GM21786 (cell line): ENCODE results near the gene HRH1.
"Not testable (repeated sequence)": the region's sequence is repeated elsewhere in the genome, so short reads cannot be mapped to it uniquely, and the experiment has no call there.

Source experiments
- ATAC-seq: cut with Tn5 transposase; IDR thresholded peaks from one replicate; pipeline ENCODE4 v1.9.1; 2021; ENCODE audit not compliant: unreplicated experiment

Gene HRH1

DNA sequence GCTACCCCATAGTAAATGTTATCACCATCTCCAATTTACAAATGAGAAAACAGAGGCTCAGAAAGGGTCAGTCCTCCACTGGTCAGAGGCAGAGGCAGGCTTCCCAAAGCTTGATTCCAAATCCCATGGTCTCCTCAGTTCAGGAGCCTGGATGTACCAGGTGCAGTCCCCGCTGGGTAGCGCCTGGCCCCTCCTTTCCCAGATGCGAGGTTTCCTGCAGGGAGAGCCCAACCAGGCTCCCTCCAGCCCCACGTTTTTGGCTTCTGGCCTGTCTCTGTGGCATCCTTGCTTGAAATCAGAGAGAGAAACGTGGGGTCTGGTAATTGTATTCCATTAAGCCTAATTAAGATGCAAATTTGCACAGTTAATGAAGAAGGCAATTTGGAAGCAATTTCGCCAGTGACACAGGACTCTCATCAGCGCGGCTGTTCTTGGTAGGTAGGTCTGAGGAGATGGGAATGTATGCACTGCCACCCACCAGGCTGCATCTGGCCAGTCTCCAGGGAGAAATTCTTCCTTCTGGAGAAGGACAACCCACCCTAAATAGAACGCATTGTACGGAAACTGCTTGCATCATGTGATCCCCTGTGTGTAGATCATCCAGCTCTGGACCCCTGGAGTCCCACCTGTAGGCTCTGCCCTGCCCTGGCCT lies 50.5 kb downstream of the HRH1 start:
- no peak for ATAC-seq

DNA sequence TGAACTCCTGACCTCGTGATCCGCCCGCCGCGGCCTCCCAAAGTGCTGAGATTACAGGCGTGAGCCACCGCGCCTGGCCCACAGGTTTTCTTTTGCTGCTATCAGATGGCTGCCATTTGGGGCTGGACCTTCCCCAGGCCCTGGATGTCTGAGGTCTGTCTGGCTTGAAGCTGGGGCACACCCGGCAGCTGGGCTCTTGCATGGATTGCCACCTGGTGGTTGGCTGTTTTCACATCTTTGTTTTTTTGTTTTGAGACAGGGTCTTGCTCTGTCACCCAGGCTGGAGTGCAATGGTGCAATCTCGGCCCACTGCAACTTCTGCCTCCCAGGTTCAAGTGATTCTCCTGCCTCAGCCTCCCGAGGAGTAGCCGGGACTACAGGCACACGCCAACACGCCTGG lies 51.6 kb downstream of the HRH1 start:
- not testable (repeated sequence) for ATAC-seq

DNA sequence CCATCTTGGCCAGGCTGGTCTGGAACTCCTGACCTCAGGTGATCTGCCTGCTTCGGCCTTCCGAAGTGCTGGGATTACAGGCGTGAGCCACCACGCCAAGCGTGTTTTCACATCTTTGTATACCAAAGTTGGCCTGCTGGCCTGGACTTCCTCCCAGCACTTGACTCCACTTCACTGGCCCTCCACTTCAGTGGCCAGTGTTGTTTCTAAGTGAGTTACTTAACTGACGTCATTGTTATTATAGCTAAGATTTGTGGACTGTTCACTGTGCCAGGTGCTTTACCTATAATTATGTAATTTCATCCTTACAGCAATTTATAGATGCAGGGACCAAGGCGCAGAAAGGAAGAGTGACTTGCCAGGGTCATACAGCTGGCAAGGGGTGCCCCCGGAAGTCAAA lies 52.0 kb downstream of the HRH1 start:
- no peak for ATAC-seq

DNA sequence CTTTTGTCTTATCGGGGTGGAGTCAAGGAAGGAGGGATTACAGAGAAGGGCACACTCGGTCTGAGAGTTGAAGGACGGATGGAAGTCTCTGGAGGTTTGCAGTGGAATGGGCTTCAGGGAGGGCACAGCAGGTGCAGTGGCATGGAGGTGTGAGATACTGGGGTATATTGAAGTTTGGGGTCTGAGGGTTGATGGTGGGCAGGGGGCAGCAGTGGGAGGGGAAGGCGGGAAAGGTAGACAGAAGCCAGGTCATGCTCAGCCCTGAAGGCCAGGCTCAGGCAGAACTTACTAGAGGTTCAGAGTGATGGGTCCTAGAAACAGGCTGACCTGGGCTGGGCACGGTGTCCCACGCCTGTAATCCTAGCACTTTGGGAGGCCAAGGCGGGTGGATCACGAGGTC lies 52.7 kb downstream of the HRH1 start:
- no peak for ATAC-seq

DNA sequence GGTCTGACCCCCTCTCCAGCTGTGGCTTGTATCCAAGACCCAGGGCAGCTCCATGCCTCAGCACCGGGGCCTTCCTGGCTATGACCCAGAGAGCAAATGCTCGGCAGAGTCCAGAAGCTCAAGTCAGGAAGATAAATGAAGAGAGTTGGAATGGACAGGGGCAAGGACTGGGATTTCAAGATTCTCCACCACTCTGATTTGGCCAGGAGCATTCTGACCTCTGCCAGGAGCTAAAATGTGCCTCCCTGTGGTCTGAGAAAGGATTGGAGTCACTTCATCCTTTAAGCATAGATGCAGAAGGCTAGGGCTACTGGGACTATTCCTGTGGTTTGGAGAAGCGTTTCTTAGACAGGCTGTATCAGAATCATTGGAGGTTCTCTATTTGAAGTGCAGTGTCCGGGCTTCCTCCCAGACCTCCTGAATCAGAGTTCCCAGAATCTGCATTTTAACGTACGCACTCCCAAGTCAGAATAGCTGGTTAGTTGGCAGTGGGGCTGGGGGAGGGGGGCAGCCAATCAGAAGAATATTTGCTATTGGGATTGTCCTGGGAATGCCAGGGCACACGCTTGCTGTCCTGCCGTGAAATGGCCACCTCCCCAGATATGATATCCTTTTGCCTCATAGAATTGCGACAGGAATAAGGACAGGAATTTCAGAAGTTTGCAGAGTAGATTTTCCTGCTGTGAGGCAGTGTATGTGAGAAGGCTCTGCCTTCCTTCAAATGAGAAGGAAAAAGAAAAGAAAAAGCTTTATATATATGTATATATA lies 57.4 kb downstream of the HRH1 start:
- ATAC-seq = no peak

DNA sequence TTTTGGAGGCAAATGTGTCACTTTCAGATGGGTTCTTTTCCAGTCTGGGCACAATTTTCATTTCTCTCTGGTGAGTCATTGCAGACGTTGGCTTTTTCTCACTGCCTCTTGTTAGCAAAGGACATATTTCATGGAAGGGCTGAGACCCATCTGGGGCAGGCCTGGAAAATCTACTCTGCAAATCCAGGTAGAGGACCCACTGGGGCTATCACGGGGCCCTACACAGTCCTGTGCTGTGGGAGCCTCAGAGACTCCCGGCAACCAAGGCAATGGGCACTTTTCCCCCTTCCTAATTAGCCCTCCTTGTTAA lies 58.0 kb downstream of the HRH1 start:
- ATAC-seq = no peak

DNA sequence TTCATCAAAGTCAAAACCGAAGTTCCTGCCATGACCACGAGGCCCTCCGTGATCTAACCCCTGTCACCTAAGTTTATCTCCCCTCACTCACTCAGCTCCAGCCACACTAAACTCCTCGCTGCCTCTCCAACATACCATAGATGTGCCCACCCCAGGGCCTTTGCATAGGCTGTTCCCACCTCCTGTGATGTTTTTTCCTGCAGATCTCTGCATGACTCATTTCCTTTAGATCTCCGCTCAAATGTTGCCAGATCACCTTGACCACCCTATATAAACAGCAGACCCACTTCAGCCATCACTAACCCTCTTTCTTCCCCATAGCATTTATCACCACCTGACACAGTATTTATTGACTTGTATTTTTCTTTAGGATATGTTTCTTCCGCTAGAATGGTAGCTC lies 58.5 kb downstream of the HRH1 start:
- no peak for ATAC-seq

DNA sequence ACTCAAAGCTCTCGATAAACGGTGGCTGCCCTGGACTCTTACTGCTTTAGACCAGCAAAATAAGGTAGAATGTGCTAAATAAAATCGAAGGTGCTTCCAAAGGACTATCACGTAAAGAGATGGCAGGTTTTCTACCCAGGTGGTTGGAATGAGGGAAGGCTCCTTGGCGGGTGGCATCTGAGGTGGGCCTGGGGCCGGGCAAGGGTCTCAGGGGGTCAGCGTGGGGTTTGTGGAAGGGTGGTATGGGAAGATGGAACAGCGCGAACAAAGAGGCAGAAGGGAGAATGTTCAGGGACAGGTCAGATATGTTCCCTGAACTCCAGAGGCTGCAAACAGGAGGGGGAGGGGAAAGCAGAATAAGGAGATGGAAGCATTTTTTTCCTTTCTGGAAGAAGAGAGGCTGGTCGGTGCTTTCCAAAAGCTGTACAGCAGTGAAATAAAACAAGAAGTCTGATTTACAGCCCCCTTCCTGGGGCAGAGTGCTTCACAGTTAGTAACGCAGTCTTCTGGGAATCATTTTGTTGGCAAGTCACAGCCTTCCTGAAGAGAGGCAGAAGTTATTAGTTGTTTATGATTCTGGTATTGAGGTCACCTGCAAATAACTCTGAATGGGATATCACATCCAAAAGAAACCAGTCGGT lies 59.6 kb downstream of the HRH1 start:
- no peak for ATAC-seq

DNA sequence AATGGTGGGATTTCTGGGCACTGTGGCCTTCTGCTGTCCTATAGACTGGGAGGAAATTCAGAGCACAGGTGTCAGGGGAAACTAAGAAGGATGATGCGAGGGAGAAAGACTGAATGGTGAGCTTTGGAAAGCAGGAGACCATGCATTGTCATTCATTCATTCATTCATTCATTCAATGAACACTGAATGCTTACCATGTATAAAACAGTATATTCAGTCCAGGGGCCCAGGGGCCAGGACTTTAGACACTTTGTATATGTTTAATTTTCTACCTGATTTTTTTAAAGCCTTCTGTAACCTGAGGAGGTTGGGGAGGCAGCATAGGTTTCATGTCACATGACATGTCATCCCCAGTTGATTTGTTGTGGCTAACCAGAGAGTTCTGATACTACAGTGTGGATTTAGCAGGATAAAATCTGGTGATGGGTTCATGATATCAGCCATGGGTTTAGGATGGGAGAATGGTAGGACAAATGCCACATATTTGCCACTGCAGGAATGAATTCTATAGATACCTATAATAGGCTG lies 60.2 kb downstream of the HRH1 start:
- no peak for ATAC-seq

DNA sequence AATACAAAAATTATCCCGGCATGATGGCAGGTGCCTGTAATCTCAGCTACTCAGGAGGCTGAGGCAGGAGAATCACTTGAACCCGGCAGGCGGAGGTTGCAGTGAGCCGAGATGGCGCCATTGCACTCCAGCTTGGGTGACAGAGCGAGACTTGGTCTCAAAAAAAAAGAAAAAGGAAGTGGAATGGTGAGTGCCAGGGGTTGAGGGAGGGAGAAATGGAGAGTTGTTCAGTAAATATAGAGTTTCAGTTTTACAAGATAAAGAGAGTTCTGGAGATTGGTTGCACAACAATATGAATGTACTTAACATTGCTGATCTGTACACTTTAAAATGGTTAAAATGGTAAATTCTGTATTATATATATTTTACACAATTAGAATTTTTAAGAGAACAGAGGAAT lies 63.1 kb downstream of the HRH1 start:
- not testable (repeated sequence) for ATAC-seq

DNA sequence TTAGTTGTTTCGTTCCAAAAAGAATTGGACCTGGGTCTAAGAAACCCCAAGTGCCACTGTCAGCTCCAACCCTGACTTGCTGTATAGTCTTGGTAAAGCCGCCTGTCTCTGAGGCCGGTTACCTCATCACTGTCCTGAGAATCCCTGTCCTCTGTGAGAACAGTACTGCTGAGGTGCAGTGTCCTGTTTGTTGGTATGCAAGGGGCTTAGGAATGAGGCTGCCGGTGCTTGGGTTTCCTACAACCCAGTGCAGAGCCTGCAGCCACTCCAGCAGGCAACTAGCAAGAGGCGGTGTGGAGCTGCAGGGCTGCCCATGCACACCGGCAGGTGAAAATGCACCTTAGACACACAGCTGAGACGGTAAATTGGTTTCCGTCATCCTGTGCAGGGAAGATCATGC lies 65.9 kb downstream of the HRH1 start:
- no peak for ATAC-seq

DNA sequence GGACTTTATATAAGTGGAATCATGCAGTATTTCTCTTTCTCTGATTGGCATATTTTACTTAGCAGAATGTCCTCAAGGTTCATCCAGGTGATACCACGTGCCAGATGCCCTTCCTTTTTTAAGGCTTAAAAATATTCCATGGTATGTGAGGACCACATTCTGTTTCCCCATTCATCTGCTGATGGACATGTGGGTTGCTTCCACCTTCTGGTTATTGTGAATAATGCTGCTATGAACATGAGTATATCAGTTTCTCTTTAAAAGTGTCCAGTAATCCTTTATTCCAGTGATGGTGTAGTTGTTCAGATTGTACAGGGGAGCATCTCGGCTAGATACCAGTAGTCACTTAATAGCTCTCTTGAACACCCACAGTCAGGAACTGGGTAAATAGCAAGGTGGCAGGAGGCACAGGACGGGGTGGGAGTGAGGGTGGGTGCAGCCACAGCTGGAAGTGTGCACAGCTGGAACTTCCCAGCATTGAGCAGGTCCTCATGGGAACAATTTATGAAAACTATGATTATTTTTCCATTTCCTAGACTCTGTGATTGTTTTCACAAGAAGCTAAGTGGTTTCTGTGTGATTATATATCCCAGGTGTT lies 67.6 kb downstream of the HRH1 start:
- no peak for ATAC-seq

DNA sequence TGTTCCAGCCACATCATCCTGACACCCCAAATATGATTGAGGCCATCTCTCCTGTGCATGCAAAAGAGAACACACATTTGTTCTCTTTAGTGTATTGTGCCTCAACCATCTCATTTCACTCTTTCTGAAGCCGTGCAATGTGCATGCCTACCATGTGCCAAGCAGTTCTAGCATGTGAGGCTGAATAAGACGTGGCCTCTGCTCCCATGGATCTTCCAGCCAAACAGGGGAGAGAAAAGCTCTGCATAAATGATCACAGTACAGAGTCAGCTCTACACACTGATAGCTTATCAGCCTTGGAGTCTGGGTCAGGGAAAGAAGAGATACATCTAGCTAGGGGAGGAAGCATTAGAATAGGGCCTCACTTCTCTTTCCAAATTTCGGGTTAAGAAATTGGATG lies 69.7 kb downstream of the HRH1 start:
- no peak for ATAC-seq

DNA sequence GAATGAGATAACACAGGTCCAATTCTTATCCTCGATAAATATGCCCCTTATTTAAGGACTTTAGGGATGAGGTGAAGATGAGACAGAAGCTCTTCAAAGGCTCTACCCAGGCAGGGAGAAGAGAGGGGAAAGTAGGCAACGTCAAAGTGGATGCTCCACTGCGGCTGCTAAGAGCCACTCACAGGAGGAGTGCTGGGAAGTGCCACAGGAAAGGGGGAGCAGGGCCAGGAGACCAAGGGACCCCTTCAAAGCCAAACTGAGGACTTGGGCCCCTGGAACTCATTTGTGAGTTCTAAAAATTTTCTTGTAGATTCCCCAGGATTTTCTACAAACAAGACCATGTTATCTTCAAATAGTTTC lies 70.6 kb downstream of the HRH1 start:
- ATAC-seq = no peak

DNA sequence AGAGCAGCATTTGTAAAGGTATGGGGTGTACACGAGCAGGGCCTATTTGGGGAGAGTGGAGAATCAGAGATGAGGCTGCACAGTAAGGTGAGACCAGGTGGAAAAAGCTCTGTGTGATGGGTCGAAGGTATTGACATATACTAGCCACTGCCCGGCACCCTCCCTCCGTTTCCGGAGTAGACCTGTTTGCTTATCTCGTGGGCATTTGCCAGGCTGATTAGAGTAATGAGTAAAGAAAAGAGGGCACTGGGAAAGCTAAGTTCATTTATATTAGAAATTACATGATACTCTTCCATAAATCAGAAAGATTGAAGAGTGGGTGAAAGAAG lies 71.7 kb downstream of the HRH1 start:
- no peak for ATAC-seq

DNA sequence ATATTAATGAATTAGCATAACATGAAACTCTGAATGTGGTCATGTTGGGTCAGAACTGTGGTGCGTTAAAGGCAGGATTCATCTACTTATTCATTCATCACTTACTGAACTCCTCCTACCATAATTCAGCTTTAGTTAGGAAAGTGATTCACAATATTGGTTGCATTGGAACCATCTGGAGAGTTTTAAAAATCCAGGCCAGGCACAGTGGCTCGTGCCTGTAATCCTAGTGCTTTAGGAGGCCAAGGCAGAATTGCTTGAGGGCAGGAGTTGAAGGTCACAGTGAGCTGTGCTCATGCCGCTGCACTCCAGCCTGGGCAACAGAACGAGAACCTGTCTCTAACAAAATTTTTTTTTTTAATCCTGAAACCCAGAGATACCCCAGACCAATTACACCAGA lies 73.7 kb downstream of the HRH1 start:
- no peak for ATAC-seq

DNA sequence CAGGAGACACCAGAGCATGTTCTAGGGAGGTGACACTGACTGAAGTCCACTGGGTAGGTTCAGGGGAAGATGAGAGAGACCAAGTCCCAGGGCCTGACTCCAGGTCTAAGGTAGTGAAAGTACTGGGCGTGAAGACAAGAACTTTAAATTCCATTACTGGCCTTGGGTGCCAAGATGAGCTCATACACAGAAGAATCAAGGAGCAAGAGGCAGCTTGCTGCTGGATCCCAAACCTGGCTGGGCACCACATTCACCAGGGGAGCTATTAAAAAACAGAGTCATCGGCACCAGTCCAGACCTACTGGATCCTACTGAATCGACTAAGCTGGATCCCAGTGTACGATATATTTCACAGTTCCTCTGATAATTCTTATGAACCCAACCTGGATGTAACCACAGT lies 75.8 kb downstream of the HRH1 start:
- no peak for ATAC-seq

DNA sequence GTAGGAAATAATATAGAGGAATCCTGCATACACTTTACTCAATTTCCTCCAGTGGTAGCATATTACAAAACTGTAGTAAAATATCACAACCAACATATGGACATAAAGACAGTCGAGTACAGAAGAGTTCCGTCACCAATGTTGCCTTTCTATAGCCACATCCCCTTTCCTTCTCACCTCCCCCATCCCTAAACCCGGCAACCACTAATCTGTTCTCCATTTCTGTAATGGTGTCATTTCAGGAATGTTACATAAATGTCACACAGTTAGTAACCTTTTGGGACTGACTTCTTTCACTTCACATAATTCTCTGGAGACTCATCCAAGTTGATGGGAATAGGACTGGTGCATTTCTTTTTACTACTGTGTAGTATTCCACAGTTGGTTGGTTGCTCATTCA lies 76.5 kb downstream of the HRH1 start:
- ATAC-seq = no peak

DNA sequence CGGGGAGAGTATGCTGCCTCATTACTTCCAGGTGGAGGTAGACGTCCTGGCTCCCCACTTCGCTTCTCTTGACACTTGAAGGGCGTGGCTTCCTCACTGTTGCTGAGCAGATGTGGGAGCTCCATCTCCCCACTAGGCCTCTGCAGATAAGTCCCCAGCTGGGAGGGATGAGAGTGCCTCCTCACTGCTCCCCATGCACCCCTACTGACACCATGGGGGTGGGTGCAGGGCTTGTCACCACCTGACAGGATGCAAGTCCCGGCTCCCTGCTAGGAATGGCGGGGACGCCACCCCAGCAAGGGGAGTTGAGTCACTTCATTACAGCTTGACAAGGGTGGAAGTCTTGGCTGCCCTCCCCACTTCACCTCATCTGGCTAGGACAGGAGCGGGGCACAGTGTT lies 81.1 kb downstream of the HRH1 start:
- ATAC-seq = no peak

DNA sequence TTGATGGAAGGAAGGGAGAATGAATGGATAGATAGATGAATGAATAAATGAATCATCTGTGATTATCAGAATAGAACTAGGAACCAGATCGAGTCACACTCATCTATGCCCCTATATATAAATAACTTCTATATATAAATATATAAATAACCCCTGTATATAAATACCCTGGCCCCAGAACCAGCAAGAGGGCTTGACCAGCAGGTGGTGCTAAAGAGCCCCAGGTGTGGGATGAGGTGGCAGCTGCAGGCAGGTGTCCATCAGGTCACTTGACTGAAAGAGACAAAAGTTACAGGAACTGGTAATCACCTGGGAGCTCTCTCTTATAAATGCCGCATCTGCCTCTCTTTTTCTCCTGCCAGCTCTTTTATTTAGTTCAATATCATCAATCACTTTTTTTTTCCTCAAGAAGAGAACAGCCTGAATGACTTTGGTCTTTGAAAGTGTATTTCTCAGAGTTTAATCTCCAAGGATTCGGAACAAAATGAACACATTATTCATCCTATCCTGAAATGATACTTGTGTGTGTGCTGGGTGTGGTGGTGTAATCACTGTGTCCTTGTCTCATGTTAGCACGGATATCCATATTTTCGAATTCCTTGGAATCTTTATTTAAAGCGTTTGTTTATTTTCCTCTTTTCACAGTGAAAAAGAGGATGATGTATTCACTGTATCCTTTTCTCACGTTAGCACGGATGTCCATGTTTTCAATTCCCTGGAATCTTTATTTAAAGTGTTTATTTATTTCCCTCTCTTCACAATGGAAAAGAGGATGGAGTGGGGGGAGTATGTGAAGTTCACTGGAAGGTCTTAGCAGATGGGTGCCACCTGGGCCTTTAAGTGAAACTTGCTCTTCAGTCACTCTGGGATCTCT lies 82.5 kb downstream of the HRH1 start:
- ATAC-seq = peak; percentile 48

DNA sequence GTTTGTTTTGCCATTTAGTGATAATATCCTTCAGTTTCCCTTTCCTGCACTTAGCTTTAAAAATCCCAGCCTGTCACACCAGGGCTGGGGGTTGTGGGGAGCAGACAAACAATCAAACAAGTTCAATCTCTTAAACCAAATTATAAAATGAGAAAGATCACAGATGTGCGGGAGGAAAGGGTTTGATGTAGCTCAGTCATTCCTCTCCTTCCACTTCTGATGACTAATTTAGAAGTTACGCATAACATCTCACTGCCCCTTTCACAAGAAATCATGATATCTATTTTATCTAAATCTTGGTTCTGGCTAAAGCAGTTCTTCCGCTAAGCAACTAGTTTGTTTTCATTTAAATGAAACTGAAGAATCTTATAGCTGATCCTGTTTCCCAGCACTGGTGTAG lies 83.8 kb downstream of the HRH1 start:
- ATAC-seq = no peak
